Neural cell (in vitro differentiated cells): ENCODE measurements around the gene GOLGA7B. TPM values are rescaled to one million over a fixed set of nuclear protein-coding genes. Genes with fewer than 3 reads are reported as not detected.

Experiments used
- H2AFZ ChIP-seq: fragments of 200-600, 300-800 bp; sonication (generic), shearing (Covaris generic); 2 replicates; pipeline ENCODE4 v1.6.0; 2014; ENCODE audit warnings: low read depth, mild to moderate bottlenecking, antibody characterized with exemption, low read length, moderate library complexity
- H3F3A ChIP-seq: fragments of 200-600 bp; shearing (Covaris generic); 2 replicates; pipeline ENCODE4 v1.6.1; 2016; ENCODE audit warnings: mild to moderate bottlenecking, moderate library complexity, mixed read lengths, antibody characterized with exemption, low read length; ENCODE audit not compliant: insufficient read depth, poor library complexity, severe bottlenecking
- H3K27ac ChIP-seq: fragments of 200-600, 300-800 bp; sonication (generic), shearing (Covaris generic); 2 replicates; pipeline ENCODE4 v1.5.1; 2014; ENCODE audit warnings: mild to moderate bottlenecking, low read length, moderate library complexity
- H3K27me3 ChIP-seq: fragments of 300-800, 200-600 bp; sonication (generic), shearing (Covaris generic); 2 replicates; pipeline ENCODE4 v1.6.0; 2014; ENCODE audit warnings: mild to moderate bottlenecking, low read depth, low read length, moderate library complexity; ENCODE audit not compliant: insufficient read depth
- H3K36me3 ChIP-seq: fragments of 300-800, 200-600 bp; sonication (generic), shearing (Covaris generic); 2 replicates; pipeline ENCODE4 v1.5.1; 2014; ENCODE audit warnings: mild to moderate bottlenecking, antibody characterized with exemption, low read length, moderate library complexity; ENCODE audit not compliant: insufficient read depth
- H3K4me2 ChIP-seq: fragments of 300-800, 200-600 bp; sonication (generic), shearing (Covaris generic); 2 replicates; pipeline ENCODE4 v1.6.0; 2014; ENCODE audit warnings: mild to moderate bottlenecking, low read length
- H3K4me3 ChIP-seq: fragments of 300-800, 200-600 bp; sonication (generic), shearing (Covaris generic); 2 replicates; pipeline ENCODE4 v1.5.1; 2014; ENCODE audit warnings: mild to moderate bottlenecking, low read length, moderate library complexity
- H3K79me2 ChIP-seq: fragments of 200-600 bp; shearing (Covaris generic); replicated peaks from 2 replicates; pipeline ENCODE4 v1.6.0; 2014; ENCODE audit warnings: mild to moderate bottlenecking, low read length, moderate library complexity; ENCODE audit not compliant: insufficient read depth
- H3K9ac ChIP-seq: fragments of 300-800, 200-600 bp; sonication (generic), shearing (Covaris generic); 2 replicates; pipeline ENCODE4 v1.6.1; 2016; ENCODE audit warnings: mild to moderate bottlenecking, low read length, mixed read lengths
- H3K9me2 ChIP-seq: fragments of 200-600 bp; shearing (Covaris generic); 2 replicates; pipeline ENCODE4 v1.6.1; 2016; ENCODE audit warnings: mild to moderate bottlenecking, low read length, mixed read lengths; ENCODE audit not compliant: insufficient read depth
- H3K9me3 ChIP-seq: fragments of 200-600, 300-800 bp; sonication (generic), shearing (Covaris generic); 2 replicates; pipeline ENCODE4 v1.6.1; 2016; ENCODE audit warnings: mild to moderate bottlenecking, mixed run types, low read length, moderate library complexity, mixed read lengths
- H4K20me1 ChIP-seq: fragments of 200-600 bp; shearing (Covaris generic); 2 replicates; pipeline ENCODE4 v1.6.1; 2016; ENCODE audit warnings: mild to moderate bottlenecking, mixed run types; ENCODE audit not compliant: insufficient read depth
- EP300 ChIP-seq: fragments of 450-650 bp; conservative IDR thresholded peaks from 2 replicates; pipeline ENCODE4 v1.6.1; 2014; ENCODE audit warnings: antibody characterized with exemption, mild to moderate bottlenecking, moderate library complexity; ENCODE audit not compliant: poor library complexity, severe bottlenecking
- EZH2 ChIP-seq: fragments of 200-600, 300-800 bp; shearing (Covaris generic), sonication (generic); IDR thresholded peaks from 2 replicates; pipeline ENCODE4 v1.6.1; 2014; ENCODE audit warnings: antibody characterized with exemption, low read length, borderline replicate concordance, mild to moderate bottlenecking; ENCODE audit not compliant: insufficient read depth, poor library complexity, severe bottlenecking
- MXI1 ChIP-seq: fragments of 450-650 bp; conservative IDR thresholded peaks from 2 replicates; pipeline ENCODE4 v1.6.1; 2014; ENCODE audit warnings: antibody characterized with exemption, mild to moderate bottlenecking; ENCODE audit not compliant: poor library complexity, severe bottlenecking
- POLR2AphosphoS5 ChIP-seq: IDR thresholded peaks from 2 replicates; pipeline ENCODE4 v1.6.1; 2012
- RAD21 ChIP-seq: fragments of 450-650 bp; conservative IDR thresholded peaks from 2 replicates; pipeline ENCODE4 v1.6.1; 2014; ENCODE audit warnings: antibody characterized with exemption, mild to moderate bottlenecking, moderate library complexity
- SMC3 ChIP-seq: fragments of 450-650 bp; conservative IDR thresholded peaks from 2 replicates; pipeline ENCODE4 v1.6.1; 2014; ENCODE audit warnings: antibody characterized with exemption, mild to moderate bottlenecking, moderate library complexity; ENCODE audit not compliant: poor library complexity
- TAF1 ChIP-seq: IDR thresholded peaks from 2 replicates; pipeline ENCODE4 v1.6.1; 2012; ENCODE audit warnings: low read depth
- polyA plus RNA-seq: library from polyadenylated mRNA; depleted of rRNA; stranded (reverse); fragments of >200 nt; gene quantifications from 2 replicates; pipeline ENCODE4 v1.2.3, GENCODE V29; 2014
- TF ChIP-seq, protein P1 (sequence below): IDR thresholded peaks from 2 replicates; pipeline ENCODE4 v1.6.1; 2012; ENCODE audit warnings: borderline replicate concordance
- TF ChIP-seq, protein P2 (sequence below): fragments of 450-650 bp; IDR thresholded peaks from 2 replicates; pipeline ENCODE4 v1.5.1; 2014; ENCODE audit warnings: antibody characterized with exemption, mild to moderate bottlenecking, moderate library complexity; ENCODE audit not compliant: poor library complexity, severe bottlenecking

GOLGA7B gene
- polyA plus RNA-seq, 1 donor from 2014 or later = 30.4 TPM

GRCh38 chr10:97892939-97893338 lies 43.3 kb downstream of the GOLGA7B start:
- Histone ChIP-seq H3K9me2 (no peaks in the 10 kb centered on the region), H3K4me2 (no peak overlapping the region), H2AFZ (no peak overlapping the region), H4K20me1 (no peaks in the 10 kb centered on the region), H3K79me2 (no peaks in the 10 kb centered on the region), H3F3A (no peaks in the 10 kb centered on the region), H3K9me3 (no peaks in the 10 kb centered on the region), H3K36me3 (no peaks in the 10 kb centered on the region), H3K4me3 (no peak overlapping the region), H3K27me3 (no peaks in the 10 kb centered on the region), H3K9ac (no peak overlapping the region), H3K27ac (no peak overlapping the region)
- no peak for TF ChIP-seq EP300
- no peak for TF ChIP-seq MXI1
- TF ChIP-seq POLR2AphosphoS5 = no peak
- TF ChIP-seq SMC3 = no peak
- TF ChIP-seq, protein P1, sequence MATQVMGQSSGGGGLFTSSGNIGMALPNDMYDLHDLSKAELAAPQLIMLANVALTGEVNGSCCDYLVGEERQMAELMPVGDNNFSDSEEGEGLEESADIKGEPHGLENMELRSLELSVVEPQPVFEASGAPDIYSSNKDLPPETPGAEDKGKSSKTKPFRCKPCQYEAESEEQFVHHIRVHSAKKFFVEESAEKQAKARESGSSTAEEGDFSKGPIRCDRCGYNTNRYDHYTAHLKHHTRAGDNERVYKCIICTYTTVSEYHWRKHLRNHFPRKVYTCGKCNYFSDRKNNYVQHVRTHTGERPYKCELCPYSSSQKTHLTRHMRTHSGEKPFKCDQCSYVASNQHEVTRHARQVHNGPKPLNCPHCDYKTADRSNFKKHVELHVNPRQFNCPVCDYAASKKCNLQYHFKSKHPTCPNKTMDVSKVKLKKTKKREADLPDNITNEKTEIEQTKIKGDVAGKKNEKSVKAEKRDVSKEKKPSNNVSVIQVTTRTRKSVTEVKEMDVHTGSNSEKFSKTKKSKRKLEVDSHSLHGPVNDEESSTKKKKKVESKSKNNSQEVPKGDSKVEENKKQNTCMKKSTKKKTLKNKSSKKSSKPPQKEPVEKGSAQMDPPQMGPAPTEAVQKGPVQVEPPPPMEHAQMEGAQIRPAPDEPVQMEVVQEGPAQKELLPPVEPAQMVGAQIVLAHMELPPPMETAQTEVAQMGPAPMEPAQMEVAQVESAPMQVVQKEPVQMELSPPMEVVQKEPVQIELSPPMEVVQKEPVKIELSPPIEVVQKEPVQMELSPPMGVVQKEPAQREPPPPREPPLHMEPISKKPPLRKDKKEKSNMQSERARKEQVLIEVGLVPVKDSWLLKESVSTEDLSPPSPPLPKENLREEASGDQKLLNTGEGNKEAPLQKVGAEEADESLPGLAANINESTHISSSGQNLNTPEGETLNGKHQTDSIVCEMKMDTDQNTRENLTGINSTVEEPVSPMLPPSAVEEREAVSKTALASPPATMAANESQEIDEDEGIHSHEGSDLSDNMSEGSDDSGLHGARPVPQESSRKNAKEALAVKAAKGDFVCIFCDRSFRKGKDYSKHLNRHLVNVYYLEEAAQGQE = no peak
- no peak for TF ChIP-seq EZH2
- no peak for TF ChIP-seq RAD21
- no peak for TF ChIP-seq TAF1
- TF ChIP-seq, protein P2, sequence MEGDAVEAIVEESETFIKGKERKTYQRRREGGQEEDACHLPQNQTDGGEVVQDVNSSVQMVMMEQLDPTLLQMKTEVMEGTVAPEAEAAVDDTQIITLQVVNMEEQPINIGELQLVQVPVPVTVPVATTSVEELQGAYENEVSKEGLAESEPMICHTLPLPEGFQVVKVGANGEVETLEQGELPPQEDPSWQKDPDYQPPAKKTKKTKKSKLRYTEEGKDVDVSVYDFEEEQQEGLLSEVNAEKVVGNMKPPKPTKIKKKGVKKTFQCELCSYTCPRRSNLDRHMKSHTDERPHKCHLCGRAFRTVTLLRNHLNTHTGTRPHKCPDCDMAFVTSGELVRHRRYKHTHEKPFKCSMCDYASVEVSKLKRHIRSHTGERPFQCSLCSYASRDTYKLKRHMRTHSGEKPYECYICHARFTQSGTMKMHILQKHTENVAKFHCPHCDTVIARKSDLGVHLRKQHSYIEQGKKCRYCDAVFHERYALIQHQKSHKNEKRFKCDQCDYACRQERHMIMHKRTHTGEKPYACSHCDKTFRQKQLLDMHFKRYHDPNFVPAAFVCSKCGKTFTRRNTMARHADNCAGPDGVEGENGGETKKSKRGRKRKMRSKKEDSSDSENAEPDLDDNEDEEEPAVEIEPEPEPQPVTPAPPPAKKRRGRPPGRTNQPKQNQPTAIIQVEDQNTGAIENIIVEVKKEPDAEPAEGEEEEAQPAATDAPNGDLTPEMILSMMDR = no peak

- H2AFZ ChIP-seq = no peak overlapping the region
- H3K36me3 ChIP-seq = no peaks in the 10 kb centered on the region
- H3K9ac ChIP-seq = no peak overlapping the region
- no peak overlapping the region for H3K4me3 ChIP-seq
- no peaks in the 10 kb centered on the region for H3F3A ChIP-seq
- H3K4me2 ChIP-seq = no peak overlapping the region
- no peaks in the 10 kb centered on the region for H3K9me3 ChIP-seq
- TF ChIP-seq MXI1 (no peak), EZH2 (no peak), TAF1 (no peak), SMC3 (no peak), RAD21 (no peak), EP300 (no peak), POLR2AphosphoS5 (no peak)
- TF ChIP-seq, protein P1 = no peak
- TF ChIP-seq, protein P2 = no peak
- H3K27ac ChIP-seq = no peak overlapping the region
- H3K9me2 ChIP-seq = no peaks in the 10 kb centered on the region
- H3K79me2 ChIP-seq = no peaks in the 10 kb centered on the region
- H4K20me1 ChIP-seq = no peaks in the 10 kb centered on the region
- H3K27me3 ChIP-seq = no peaks in the 10 kb centered on the region
Measured at GRCh38 chr10:97894092-97894491, 44.4 kb downstream of the GOLGA7B start.
